GM19240 (cell line): ENCODE data around the gene SLC26A4.
"Not testable (repeated sequence)": the region's sequence is repeated elsewhere in the genome, so short reads cannot be mapped to it uniquely, and the experiment has no call there.

Experiments
- DNase-seq: peaks from one replicate; pipeline ENCODE4 v3.0.0; 2011; ENCODE audit warnings: low spot score; ENCODE audit not compliant: insufficient read length

The SLC26A4 gene

DNA sequence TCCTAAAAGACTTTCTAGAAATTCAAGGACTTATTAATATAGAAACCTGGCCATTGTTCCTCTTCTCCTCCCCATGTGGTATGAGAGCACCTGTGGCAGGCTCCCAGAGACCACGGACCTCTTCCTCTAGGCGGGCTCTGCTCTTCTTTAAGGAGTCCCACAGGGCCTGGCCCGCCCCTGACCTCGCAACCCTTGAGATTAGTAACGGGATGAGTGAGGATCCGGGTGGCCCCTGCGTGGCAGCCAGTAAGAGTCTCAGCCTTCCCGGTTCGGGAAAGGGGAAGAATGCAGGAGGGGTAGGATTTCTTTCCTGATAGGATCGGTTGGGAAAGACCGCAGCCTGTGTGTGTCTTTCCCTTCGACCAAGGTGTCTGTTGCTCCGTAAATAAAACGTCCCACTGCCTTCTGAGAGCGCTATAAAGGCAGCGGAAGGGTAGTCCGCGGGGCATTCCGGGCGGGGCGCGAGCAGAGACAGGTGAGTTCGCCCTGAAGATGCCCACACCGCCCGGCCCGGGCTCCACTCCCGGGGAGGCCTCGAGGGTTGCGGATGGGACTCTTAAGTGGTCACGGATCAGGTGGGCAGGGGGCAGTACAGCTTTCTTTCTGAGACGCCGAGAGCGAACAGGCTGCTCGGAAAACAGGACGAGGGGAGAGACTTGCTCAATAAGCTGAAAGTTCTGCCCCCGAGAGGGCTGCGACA, at the start of gene SLC26A4:
SLC26A4 (plus strand) TSS at position 448 of the 700 bp plus-strand sequence. CDS start 814 bp downstream, outside the sequence.
- no peak for DNase-seq

DNA sequence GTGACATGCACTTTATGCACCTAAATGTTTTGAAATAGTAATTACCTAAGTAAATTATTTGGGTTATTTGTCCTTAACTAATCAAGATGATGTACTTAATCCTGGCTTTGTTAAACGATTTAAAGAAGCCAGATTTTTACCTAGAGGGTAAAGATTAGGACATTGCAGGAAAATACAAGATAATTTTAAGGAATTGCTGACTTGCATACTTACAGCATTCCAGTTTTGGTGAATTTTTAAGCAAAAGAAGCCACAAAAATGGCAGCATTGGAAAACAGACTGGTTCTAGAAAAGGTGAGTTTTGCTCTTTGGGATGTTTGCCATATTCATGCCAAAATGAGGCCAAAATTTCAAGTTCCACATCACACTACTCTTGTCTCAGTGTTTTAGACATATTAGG, 47.2 kb upstream of the SLC26A4 start:
- no peak for DNase-seq

DNA sequence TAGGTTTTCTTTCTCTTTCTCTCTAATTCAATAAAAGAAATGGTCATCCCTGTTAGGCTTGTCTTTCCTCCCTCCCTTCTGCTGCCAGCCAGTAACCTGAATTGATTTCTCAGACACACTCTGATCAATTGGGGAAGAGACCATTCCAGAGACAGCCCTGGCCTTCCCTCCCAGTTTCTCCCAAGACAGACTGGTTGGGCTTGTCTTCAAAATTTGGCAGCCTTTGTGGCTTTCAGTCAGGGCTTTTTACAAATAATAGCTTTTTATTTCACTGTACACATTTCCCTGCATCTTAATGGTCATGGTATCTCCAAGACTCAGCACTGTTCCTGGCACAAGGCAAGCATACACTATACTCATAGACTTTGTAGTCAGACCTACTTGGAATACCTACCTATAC, 46.7 kb upstream of the SLC26A4 start:
- no peak for DNase-seq

DNA sequence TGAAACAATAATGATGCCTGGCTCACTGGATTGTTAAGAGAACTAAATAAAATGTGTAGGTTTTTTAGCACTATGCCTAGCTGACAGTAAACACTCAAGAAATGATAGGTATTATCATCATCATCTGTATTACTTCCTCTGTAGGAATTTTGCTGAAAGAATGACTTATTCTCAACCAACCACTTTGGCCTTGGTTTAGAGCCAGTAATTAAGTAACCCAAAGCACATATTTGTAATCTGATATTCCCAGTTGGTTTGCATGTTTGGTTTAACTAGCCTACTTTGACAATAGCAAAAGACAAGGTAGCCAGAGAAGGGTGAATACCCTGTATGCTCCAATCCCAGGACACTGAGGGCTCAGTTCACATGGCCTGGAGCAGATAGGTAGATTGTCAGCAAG, 46.2 kb upstream of the SLC26A4 start:
- DNase-seq, result no peak

DNA sequence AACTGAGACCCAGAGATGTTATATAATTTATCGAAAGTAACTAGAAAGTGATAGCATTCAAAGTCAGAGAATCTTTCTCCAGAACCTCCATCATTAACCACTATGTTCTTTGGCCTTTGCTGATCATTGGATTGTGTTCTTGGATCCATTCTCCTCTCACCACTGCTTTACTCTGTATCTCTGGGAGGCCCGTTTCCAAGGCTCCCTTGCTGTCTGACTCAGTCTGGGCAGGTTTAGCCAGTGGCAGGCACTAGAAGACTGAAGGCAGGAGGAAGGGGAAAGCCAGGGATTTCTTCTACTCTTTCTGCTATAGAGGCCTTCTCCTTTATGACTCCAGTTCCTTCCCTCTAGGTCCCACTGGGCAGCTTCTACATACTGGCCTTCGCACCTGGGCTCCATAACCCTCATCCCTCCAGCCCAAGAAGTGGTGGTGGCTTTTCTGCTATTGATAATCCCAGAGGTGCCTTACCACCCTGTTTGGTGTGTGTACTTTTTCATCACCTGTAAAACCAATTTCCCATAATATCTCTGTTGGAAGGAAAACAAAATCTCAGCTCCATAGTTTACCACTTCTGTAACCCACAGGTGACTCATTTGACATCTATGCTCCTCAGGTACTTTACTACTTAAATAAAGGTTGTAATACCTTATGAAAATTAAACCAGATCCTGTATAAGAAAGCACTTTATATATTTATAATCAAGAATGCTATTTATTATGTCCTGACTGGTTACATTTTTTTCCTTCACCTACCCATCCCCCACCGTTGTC, 44.5 kb upstream of the SLC26A4 start:
- DNase-seq, result no peak

DNA sequence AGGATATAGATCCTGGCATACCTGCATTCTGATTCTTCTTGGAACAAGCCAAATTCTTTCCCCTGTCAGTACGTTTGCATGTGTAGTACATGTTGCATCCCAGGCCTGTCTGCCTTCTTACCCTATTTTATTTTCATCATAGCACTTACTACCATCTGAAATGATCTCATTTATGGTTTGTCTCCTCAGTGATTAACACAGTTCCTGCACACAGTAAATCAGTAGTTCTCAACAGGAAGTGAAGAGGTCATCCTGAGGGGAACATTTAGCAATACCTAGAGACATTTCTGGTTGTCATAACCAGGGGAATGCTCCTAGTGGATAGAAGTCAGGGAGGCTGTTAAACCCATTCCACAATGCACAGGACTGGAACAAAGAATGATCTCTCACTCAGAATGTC, 38.2 kb upstream of the SLC26A4 start:
- no peak for DNase-seq

DNA sequence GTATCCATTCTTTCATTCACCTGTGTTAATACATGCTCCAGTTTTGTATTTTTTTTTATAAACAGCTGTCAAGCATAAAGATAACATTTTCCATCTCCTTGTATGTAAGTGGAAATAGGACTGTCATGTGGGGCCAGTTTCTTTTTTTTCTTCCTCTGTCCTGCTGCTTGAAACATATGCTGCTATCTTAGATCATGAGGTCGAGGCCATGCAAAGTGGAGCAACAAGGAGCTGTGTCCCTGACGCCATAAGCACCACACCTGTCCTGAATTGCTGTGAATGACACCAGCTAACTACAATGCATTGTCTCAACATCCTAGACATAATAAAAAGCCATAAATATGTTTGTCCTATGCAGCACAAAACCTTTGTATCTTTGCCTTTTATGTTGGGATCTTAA, 37.7 kb upstream of the SLC26A4 start:
- no peak for DNase-seq

DNA sequence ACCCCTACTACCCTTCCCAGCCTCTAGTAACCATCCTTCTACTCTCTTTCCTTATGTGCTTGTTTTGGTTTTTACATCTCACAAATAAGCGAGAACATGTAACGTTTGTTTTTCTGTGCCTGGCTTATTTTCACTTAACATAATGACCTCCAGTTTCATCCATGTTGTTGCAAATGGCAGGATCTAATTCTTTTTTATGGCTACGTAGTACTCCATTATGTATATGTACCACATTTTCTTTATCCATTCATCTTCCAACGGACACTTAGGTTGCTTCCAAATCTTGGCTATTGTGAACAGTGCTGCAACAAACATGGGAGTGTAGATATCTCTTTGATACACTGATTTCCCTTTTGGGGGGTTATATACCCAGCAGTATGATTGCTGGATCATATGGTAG, 33.6 kb upstream of the SLC26A4 start:
- DNase-seq, result no peak

DNA sequence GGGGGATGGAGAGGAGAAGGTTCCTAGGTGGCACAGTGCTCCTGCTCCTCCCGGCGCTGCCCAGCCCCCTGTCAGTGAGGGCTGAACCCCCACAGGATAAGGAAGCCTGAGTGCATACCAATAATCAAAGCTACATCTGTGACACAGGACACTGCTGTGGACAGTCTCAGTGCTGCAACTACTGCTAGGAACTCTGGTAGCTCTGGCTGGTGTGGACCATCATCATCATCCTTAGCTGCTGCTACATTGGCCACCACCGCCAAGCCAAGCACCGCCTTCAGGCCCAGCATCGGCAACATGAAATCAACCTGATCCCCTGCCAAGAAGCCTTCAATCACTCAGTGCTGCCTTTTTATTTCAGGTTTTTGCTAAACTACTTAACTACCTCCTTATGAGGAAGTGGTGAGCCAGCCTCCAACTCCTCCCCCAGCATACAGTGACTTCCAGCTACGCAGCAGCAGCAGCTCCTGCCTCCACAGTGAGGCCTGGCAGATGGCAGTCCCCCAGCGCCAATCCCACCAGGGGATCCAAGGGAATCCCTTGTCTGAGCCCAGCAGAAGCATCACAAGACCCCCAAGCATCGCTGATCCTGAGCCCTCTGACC, 32.1 kb upstream of the SLC26A4 start:
- no peak for DNase-seq

DNA sequence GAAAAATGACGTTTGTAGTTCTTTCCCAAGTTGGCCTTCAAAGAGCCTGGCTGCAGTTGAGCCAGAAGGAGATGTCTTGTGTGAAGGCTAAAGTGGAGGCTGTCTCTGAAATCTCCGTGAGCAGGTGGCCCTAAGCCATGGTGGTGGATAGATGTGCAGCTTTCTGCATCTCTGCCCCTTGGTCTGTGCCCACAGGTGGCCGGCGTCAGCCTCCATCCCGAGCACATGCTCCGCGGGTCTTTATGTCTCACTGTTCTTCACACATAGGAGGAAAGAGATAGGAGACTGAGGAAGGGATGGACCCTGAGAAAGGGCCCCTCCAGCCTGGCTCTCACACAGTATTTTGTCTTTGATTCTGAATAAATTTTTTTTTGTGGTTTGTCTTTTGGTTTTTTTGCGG, 30.3 kb upstream of the SLC26A4 start:
- DNase-seq, result no peak

DNA sequence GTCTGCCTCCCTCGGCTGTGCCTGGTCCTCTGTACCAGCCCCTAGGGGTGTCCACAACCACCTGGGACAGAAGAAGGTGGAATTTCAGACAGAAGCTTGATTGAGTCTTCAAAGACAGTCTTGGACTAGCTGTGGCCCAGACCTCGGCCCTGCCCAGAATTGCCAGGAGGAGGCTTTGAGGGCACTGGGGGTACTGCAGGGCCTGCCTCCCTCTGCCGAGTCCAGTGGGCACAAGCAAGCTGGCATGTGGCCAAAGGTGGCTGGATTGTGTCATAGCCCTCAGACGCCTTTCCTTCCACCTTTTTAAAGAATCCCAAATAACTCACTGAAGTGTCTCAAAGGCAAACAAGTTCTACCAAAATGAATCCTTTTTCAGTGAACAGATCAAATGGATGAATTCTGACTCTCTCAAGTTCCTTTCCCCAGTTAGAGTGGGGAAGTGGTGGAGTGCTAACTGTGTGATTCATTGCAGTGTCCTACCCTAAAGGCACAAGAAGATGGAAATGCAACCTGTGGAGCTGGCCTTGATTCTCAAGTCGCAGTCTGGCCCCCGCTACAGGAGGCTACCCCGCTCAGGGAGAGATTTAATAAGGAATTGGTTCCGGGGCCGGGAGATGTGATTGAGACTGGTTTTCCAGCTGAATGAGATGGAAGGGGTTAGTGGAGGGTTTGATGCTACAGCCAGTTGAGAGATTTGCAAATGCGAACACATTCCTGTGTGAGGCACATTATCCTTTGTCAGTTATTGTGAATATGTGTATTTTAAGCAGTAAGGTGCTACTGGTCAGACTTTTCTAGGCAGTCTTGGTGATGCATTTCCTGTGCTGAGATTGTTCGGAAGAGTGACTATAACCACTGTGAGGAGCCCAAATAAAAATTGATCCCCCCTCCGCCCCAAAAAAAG, 28.8 kb upstream of the SLC26A4 start:
- no peak for DNase-seq

DNA sequence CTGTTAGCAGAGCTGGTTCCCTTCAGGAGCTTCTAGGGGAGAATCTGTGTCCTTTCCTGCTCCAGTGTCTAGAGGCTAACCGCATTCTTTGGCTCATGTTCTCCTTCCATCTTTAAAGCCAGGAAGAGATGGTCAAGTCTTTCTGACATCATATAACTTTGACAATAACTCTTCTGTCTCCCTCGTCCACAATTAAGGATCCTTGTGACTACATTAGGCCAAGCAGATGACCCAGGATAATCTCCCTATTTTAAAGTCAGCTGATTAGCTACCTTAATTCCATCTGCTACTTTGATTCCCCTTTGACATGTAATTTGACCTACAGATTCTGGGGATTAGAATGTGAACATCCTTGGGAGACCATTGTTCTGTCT, 28.1 kb upstream of the SLC26A4 start:
- DNase-seq, result no peak

DNA sequence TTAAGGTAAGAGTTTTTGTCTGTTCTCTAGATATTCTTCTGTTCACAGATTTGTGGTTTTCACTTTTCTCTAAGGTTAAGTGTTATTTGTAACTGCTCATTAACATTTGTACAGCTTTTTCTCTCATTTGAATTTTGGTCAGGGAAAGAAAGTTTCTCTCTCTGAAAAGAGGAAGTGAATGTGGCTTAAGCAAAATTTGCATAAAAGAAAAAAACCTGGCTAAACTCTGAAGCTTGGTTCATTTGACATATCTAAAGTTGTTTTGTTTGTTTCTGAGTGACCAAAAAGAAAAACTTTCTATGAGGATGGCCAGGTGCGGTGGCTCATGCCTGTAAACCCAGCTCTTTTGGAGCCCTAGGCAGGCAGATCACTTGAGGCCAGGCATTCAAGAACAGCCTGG, 22.0 kb upstream of the SLC26A4 start:
- DNase-seq, result no peak

DNA sequence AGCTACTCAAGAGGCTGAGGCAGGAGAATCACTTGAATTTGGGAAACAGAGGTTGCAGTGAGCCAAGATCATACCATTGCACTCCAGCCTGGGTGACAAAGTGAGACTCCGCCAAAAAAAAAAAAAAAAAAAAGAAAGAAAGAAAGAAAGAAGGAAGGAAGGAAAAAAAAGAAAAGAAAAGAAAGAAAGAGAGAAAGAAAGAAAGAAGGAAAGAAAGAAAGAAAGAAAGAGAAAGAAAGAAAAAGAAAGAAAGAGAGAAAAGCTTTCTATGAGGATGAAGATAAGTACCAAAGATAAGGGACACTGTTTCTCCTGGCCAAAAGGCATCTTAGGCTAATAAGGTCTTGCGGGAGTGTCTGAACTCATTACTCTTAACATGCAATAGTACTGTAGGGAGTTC, 21.6 kb upstream of the SLC26A4 start:
- DNase-seq, result not testable (repeated sequence)

DNA sequence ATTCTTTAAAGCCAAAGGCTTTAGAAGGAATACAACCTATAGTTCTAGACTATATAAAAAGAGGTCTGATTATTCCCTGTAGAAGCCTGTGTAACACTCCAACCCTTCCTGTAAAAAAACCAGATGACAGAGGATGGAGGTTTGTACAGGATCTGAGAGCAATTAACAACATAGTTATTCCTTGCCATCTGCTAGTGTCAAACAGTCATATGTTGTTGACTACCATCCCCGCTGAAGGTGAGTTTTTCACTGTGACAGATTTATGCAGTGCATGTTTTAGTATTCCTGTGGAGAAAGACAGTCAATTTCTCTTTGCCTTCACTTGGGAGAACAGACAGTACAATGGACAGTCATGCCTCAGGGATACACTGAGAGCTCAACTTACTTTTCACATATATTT, 19.0 kb upstream of the SLC26A4 start:
- DNase-seq, result no peak

DNA sequence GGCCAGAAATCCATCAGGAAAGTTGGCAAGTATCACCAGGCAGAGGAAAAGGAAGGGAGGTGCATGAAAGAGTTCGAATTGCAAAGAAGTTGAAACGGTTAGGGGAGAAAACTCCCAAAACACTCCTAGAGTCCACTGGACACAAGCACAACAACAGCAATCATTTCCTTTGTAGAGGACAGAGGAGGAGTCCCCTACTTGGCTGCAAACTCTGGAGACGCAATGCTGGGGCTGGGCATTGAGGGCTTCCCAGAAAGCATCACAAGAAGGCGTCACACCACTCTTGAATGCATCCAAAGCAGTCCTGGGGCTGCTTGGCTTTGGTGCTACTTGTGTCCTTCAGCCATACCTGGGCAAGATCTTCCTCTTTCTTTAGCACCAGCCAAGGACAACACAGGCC, 18.1 kb upstream of the SLC26A4 start:
- no peak for DNase-seq

DNA sequence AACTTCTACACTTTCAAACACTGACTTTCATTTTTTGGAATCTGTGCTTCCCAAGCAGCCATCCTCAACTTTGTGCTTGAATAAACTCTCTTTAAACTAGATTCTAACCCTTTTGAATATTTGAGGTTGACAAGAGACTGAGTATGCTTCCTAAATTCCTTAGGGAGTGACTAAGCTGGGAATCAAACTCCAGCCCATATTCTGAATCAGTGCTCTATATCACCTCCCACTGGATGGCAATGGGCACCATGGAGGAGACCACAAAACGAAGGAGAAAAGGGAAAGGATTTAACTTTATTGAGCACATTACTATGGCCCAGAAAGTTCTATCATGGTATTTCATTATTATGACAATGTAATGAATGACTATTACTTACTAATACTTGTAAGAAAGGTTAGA, 17.2 kb upstream of the SLC26A4 start:
- DNase-seq, result no peak

DNA sequence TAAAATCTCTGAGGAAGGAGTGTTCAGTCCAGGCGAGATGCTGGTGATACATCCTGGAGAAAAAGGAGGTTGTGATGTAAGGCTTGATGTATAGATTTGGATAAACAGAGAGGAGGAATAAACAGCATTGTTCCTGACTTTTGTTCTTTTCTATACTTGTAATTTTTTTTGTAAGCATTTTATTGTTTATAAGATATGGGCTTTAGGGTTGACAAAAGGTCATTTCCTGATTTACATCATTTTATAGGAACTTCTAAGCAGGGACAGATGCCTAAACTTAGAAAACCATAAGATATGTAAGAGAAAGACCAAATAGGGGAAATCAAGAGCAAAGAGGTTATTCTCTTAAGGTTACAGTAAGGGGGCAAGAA, 16.7 kb upstream of the SLC26A4 start:
- DNase-seq, result no peak

DNA sequence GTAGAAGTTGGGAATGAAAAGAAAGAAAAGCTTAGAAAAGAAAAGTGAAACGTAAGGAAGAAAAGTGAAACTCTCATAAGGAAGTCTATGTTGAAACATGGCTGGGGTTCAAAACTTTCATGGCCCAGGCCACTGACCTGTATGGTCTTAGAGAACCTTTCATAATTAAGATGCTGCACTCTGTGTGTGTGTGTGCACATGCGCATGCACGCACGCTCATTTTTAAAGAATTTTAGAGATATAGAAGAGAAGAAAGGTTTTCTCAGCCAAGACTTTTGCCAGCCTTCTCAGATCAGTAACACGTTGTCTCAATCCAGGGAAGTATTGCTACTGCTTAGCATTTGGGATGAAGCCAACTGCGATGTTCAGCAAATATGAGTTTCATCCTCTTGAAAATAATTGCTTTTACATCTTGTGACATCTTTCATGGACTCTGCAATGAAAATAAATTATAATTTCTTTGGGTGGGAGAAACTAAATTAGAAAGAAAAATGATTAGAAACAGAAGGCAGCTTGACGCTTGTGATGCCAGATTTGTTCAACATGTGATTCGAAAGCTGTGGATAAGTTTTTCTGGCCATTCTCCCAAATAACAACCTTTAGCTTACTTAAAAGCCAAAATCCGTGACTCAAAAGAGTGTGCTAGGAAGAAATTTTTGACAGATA, 16.2 kb upstream of the SLC26A4 start:
- DNase-seq, result no peak

DNA sequence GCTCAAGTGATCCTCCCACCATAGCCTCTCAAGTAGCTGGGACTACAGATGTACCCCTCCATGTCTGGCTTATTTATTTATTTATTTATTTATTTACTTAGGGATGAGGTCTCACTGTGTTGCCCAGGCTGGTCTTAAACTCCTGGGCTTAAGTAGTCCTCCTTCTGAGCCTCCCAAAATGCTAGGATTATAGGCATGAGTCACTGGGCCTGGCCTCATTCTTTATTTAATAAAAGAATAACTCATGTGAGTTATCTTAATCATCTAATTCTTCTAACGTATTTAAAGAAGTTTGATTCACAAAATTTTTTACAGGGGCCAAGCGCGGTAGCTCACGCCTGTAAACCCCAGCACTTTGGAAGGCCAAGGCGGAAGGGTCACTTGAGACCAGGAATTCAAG, 8.0 kb upstream of the SLC26A4 start:
- no peak for DNase-seq

DNA sequence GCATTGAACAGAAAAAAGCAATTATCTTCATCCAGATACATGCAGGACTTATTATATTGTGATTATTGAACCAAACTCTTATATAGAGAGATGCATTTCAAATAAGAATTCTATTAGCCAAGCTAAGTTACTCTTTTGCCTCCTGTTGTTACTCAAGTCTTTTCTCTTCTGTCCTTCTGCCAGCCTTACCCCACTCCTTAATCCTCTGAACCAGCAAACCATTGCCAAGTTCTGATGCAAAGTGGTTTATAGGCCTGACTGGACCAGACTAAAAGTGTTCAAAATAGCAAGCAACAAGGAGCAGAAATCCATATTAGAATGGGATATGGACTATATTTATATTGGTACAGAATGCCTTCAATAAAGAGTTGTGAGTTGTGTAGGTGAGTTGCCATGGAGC, 2.2 kb upstream of the SLC26A4 start:
- DNase-seq, result no peak
